Measurements from ENCODE around the gene FCER2.
A peak's percentile ranks its signal among the peaks of the same experiment; 100 is the strongest.

FCER2 gene

DNA sequence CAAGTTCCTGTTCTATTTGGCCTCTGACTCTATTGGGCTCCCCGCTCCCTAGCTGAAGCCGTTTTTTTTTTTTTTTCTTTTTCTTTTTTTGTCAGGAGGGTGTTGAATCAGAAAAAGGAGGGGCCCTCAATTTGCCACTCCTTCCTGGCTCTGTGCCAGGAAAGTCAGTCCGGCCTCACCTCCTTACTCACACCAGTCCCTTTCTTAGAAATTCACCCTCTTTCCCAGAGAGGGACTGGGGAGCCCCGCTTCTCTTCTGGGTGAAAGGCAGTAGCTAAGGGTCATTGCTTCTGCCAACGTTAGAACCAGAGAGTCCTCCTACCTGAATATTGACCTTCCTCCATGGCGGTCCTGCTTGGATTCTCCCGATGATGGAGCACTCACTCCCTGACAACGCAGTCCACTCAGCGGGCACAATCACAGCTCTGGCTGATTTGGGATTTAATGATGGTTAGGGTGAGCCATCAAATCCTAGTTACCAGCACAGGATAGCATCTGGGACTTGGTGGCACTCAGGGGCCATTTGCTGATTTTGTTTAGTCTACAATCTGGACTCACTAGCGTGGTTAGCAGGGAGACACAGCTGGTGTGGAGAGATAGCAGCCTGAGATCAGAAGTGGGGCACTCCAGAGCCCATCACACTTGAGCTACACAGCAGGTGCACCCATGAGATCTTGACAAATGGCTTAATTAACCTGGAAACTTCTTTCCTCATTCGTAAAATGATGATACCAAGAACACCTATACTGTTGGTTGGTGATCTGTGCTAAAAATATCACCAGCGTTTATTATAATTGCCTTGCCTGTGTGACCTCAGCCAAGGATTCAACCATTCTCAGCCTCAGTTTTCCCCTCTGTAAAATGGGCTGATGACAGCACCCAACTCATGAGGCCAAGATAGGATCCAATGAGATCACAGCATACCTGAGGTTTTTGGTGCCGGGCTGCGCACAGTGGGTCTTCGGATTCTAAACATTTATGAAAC is 2.2 kb downstream of the FCER2 start:
- DNase-seq, result peak; percentile 66

- no peak for DNase-seq
Observed at GRCh38 chr19:7699003-7699402, 2.9 kb downstream of the FCER2 start.

- no peak for DNase-seq
Observed at GRCh38 chr19:7698583-7698982, 3.3 kb downstream of the FCER2 start.

GRCh38 chr19:7697721-7698287 is 4.1 kb downstream of the FCER2 start:
- no peak for DNase-seq

- DNase-seq, result no peak
Observed at GRCh38 chr19:7694499-7694898, 7.4 kb downstream of the FCER2 start.

DNA sequence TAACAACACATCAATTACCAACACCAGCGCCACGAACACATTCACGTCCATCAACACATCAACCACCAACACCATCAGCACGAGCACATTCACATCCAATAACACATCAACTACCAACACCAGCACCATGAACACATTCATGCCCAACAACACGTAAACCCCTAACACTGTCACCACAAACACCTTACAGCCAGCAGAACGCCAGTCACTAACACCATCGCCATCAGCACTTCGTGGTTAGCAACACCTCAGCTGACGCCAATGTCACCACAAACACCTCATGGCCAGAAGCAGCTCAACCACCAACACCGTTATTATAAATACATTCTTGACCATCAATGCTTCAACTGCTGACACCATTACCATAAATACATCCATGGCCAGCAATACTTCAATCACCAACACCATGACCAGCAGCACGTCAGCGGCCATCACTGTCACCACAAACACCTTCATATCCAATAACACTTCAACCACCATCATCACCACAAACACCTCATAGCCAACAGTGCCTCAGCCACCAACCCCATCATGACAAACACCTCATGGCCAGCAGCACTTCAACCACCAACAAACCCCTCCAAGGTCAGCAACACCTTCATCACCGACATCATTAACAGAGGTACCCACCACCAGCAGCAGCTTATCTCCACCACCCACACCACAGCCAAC is 9.4 kb downstream of the FCER2 start:
- DNase-seq, result no peak

DNA sequence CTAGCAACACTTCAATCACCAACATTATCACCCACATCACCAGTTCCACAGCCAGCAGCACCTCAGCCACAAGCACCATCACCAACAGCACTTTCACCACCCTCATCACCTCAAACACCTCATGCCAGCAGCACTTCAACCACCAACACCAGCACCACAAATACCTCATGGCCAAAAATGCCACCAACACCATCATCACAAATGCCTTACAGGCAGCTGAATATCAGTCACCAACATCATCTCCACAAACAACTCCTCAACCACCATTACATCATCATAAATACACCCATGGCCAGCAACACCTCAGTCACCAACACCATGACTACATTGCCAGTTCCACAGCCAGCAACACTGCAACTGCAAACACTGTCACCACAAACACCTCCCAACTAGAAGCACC is 10.4 kb downstream of the FCER2 start:
- DNase-seq, result no peak

GRCh38 chr19:7690779-7691258 is 11.1 kb downstream of the FCER2 start:
- DNase-seq, result no peak

DNA sequence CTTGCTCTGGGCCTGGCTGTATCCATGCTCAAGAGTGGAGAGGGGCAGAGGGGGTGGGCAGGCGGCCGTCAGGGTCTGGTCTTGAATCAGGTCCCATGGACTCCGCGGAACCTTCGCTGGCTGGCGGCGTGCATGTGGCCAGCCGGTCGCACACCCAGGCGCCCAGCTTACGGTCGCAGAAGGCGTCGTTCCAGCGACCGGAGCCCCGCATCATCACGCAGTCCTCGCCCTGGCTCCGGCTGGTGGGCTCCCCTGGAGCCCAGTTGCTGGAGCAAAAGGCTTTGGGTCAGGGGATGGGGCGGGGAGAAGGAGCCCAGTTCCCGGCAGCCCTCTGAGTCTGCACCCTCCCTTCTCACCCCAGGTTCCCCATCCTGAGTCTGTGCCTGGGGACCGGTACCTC is 12.8 kb downstream of the FCER2 start:
- no peak for DNase-seq

- no peak for DNase-seq
Observed at GRCh38 chr19:7687177-7687576, 14.8 kb downstream of the FCER2 start.

DNA sequence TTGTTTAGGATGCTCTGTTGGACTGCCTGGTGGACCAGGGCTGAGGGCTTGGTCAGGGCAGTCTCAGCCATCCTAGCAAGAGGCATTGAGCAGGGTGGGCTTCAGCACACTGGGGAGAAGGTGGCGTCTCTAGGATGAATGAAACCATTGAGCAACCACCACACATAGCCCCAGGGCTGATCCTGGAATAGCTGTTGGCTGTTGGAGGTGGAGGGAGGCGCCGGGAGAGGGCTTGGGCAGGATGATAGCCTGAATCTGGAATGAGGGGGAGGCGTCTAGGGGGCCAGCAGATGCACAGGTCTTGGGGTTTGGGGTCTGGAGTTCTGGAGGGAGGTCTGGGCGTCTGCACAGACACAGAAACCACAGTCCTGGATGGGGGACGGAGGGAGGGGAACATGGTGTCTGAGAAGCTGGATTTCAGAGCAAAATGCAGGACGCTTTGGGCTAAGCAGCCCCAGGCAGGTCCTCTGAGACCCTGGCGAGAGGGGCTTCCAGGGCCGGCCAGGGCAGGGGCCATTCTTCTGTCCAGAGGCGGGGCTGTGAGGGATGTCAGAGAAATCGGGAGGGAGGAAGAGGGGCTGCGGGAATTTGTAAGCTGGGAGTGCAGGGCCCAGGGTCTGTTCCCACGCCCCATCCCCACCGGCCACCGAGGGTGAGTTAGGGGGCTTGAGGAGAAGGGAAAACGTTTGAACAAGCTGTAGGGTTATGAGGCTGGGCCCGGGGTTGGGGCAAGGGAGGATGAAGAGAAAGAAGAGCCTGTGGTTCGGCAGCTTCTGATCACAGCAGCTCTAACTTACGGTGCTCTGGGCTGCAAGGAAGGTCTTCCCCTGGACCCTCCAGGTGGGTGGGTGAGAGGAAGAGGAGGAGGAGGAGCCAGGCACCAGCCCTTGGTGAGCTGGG is 16.1 kb downstream of the FCER2 start:
- no peak for DNase-seq

- no peak for DNase-seq
Observed at GRCh38 chr19:7682175-7682855, 19.6 kb downstream of the FCER2 start.

- DNase-seq, result peak; percentile 97
Observed at GRCh38 chr19:7681340-7682174, 20.4 kb downstream of the FCER2 start.

DNA sequence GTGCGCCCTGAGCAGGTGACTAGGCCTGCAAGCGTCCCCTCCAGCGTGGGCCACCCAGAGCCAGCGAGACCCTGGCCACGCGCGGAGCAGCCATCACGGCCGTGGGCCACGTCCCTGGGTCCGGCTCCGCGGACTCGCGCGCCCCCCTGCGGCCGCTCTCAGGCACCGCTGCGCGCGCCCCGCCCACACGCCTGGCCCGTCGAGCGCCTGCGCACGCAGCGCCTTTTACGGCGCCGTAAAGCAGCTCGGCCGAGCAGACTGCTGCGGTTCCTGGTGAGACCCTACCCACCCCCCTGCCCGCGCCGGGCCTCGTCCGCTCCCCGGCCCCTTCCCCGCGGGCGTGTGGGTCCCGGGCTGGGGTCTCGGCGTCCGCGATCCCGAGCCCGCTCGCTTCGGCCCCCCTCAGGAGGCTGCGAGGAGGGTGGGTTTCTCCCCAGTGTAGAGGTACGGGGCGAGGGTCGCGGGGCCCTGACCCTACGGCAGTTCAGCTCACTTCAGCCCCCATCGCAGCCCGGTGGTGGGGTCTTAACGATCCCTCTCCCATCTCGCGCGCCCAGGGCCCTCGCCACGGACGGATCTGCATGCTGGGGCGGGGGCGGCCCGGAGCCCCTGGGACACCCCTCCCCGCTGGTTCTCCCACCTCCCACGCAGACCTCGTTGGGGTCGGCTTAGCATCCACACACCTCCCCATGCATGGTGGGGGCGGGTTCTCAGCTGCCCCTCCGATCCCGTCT is 21.2 kb downstream of the FCER2 start, which contains the start of gene TRAPPC5:
Gene TRAPPC5, plus strand, starts transcription at position 228 of the 734 bp plus-strand sequence. CDS start 1,421 bp downstream, outside the sequence.
- peak; percentile 93 for DNase-seq

DNA sequence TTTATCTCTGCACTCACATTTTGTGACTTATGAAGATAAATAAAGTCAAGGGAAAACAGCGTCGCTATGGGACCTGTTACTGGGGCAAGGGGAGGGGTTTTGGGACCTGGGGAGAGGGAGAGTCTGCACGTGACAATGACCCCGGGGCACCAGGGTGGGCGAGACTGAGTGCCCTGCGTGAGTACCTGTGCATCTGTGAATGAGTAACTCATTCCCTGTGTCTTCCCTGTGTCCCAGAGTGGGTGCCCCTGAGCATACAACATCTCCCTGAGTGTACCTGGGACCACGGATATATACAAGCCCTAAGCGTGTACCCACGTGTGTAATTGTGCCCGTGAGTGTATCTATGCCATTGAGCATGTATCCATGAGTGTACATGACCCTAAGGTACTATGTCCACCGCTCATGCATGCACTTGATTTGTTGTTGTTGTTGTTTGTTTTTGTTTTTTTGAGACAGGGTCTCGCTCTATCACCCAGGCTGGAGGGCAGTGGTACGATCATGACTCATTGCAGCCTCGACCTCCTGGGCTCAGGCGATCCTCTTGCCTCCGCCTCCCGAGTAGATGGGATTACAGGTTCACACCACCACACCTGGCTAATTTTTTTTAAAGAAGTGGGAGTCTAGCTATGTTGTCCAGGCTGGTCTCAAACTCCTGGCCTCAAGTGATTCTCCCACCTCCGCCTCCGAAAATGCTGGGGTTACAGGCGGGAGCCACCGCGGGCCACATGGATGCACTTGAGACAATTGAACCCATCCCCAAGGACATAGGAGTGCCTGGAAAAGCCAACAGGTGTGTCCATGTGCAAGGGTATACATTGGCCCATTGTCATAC is 21.9 kb downstream of the FCER2 start:
- DNase-seq, result no peak

- DNase-seq, result peak; percentile 85
Observed at GRCh38 chr19:7678971-7679751, 22.8 kb downstream of the FCER2 start.

DNA sequence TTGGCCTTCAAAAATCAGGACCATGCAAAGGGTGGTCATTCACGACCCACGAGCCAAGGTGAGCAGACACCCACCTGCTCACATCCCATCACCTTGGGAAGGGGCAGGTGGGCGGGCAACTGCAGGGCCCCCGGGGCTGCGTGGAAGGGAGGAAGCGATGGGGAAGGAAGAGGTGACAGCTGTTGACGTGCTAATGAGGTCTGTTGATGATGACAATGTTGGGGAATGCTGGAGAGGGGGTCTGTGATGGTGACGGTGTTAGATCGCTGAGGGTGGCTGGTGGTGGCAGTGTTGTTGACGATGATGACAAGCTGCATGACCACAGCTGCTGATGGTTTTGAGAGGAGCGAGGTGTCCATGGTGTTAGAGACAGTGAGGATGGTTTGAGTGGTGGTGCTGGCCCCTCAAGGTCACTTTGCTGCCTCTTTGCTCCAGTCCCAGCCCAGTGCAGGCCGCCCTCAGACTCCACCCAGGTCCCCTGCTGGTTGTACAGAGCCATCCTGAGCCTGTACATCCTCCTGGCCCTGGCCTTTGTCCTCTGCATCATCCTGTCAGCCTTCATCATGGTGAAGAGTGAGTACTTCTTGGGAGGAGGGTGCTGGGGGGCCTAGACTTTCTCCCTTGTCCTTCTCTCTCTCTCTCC is 24.1 kb downstream of the FCER2 start:
- no peak for DNase-seq

DNA sequence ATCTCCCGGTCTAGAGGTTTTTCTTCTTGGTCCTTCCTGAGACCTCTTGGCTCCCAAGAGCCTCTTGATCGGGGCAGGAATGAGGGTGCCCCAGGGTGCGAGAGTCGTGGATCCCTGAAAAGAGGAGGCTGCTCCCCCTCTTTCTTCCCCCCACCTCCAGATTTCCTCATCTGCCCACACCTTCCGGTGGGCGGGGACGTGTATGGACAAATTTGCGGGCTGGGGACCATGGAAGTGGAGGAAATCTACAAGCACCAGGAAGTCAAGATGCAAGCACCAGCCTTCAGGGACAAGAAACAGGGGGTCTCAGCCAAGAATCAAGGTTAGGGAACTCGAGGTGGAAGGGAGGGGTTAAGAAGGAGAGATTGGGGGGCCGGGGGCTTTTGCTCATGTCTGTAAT is 25.1 kb downstream of the FCER2 start, which contains the start of gene MCEMP1:
Gene MCEMP1, plus strand, starts transcription at position 237 of the 400 bp plus-strand sequence. Its CDS starts 31 bp downstream, at position 268.
- DNase-seq, result peak; percentile 59

Measured in hematopoietic multipotent progenitor cell treated with erythropoietin and hydrocortisone succinate and interleukin-3 and kit ligand, for 4 days (in vitro differentiated cells).